GM19099 (cell line): ENCODE data around the gene SPINDOC.

Experiments
- POLR2A ChIP-seq: IDR thresholded peaks from 3 replicates; pipeline ENCODE4 v1.6.1; 2011; ENCODE audit warnings: low read depth; ENCODE audit not compliant: insufficient read length; ENCODE audit errors: extremely low read depth

SPINDOC gene, protein sequence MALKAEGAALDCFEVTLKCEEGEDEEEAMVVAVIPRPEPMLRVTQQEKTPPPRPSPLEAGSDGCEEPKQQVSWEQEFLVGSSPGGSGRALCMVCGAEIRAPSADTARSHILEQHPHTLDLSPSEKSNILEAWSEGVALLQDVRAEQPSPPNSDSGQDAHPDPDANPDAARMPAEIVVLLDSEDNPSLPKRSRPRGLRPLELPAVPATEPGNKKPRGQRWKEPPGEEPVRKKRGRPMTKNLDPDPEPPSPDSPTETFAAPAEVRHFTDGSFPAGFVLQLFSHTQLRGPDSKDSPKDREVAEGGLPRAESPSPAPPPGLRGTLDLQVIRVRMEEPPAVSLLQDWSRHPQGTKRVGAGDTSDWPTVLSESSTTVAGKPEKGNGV

GRCh38 chr11:63813035-63813562 lies at the start of gene SPINDOC:
SPINDOC (plus strand) TSS chr11:63813456; CDS start chr11:63813687, 231 bp downstream.
- peak; percentile 87 for TF ChIP-seq POLR2A

- no peak for TF ChIP-seq POLR2A
These were observed 49.5 kb upstream of the SPINDOC start for GRCh38 chr11:63763496-63764339.

DNA sequence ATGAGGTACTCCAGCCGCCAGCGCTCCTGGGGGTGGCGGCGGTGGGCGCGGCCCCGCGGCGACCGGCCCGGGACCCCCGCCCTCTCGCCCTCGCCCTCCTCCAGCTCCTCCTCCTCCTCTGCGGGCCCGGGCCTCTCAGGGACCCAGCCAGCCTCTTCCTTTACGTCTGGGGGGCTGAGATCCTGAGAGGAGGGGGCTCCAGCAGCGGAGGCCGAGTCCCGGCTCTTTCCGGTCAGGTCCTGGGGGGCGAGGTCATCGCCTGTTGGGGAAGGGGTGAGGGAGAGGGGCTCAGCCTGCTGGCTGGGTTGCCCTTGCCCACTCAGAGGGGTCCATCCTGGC lies 48.9 kb upstream of the SPINDOC start:
- no peak for TF ChIP-seq POLR2A

DNA sequence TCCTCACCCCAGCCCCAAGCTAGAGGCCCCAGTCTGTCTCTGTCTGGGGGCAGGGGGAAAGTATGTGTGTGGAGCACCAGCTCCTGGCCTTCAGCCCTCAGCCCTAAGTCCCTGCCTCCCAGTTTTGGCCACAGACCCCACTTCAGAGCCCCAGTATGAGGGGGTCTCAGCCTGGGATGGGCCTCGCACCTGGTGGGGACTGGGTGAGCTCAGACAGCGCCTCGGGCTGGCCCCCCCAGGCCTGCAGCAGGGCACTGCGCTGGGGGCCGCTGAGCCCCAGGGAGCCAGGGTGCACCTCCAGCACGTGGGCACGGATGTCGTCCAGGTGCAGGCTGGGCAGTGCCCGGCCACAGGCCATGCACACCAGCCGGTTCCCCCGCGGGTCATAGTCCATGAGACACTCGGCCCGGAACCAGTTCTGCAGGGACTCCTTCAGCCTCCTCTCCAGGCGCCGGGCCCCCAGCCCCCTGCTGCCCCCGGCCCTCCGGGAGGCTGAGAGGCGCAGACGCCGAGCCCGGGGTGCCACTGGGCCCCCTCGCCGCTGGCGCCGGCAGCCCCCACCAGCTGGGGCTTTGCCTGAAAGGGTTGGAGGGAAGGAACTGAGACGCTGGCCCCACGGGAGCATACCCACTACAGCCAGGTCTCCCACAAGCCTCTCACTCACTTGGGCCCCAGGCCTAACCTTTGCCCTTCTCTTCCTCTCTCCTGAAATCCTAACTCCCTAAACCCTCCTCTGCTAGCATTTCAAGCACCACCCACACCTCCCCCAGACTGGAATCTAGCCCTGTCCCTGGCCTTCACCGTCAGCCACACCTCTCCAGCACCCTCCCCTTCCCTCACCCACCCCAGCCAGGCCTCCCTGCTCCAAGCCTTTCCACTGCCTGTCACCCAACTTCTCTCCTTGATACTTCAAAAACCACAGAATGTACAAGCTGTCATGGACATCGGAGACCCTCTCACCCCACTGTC lies 48.3 kb upstream of the SPINDOC start:
- no peak for TF ChIP-seq POLR2A

- no peak for TF ChIP-seq POLR2A
These were observed 47.5 kb upstream of the SPINDOC start for GRCh38 chr11:63765688-63766241.

DNA sequence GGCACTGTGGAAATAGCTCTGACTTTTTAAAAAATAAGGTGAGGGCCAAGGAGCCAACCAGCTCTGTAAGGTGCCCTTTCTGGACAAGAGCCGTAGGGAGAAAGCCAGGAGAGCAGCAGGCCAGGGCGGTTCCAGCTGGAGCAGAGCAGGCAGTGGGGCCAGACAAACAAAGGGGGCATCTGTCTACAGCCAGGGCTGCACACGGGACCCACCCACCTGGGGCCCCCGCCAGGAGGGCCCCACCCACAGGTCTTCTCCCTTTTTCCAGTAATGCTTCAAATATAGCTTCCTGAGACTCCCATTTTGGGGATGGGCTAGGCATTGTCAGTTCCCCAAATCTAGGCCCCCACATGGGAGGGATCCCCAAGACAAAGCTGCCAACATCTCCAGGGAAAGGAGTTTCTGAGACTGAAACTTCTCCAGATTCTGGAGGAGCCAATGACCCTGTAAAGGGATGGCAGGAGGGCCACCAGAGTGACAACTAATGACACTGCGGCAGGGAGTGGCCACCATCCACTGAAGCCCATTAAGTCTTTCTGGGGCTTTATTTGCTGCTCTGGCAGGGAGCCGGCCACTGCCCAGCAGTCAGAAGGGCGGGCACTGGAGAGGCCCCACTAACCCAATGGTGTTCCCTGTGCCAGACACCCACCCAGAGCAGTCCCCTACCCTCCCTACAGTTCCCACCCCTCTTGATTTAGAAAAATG lies 46.6 kb upstream of the SPINDOC start:
- no peak for TF ChIP-seq POLR2A

GRCh38 chr11:63767267-63767564 lies 46.0 kb upstream of the SPINDOC start:
- no peak for TF ChIP-seq POLR2A

- no peak for TF ChIP-seq POLR2A
These were observed 45.6 kb upstream of the SPINDOC start for GRCh38 chr11:63767565-63768236.

GRCh38 chr11:63768237-63769041 lies 44.8 kb upstream of the SPINDOC start, which contains the start of gene ZFTA:
ZFTA (minus strand) TSS chr11:63768775; CDS start chr11:63768622, 153 bp downstream.
- TF ChIP-seq POLR2A, result no peak

- TF ChIP-seq POLR2A, result no peak
These were observed 44.1 kb upstream of the SPINDOC start for GRCh38 chr11:63769042-63769713.

- no peak for TF ChIP-seq POLR2A
These were observed 43.4 kb upstream of the SPINDOC start for GRCh38 chr11:63769714-63770455.
